ENCODE measurements around the gene EFCAB9. TPM values are rescaled to one million over a fixed set of nuclear protein-coding genes. Genes with fewer than 3 reads are reported as not detected.

The EFCAB9 gene
- not detected in 2 replicates for total RNA-seq

GRCh38 chr5:172193872-172194271 lies at the start of gene EFCAB9:
EFCAB9 (plus strand) TSS chr5:172194172; CDS start chr5:172194173, 1 bp downstream.

GRCh38 chr5:172188033-172188892 lies 5.7 kb upstream of the EFCAB9 start, which contains the start of gene STK10:
STK10 (minus strand) TSS chr5:172188224; CDS start chr5:172188042, 182 bp downstream.

Other genes starting within 250 kb of the EFCAB9 start
- gene FBXW11, start 187.5 kb upstream of the EFCAB9 start, total RNA-seq = 45.4 and 54.5 TPM in 2 replicates
- gene STK10, start 5.9 kb upstream of the EFCAB9 start, total RNA-seq = 10.8 and 18.7 TPM in 2 replicates
- 24.4 and 28.3 TPM in 2 replicates for gene UBTD2, start 89.6 kb downstream of the EFCAB9 start, total RNA-seq

Data from epithelial cell of alveolus of lung (primary cell).